ENCODE results near the gene ITPR3.
"Not testable (repeated sequence)": the region's sequence is repeated elsewhere in the genome, so short reads cannot be mapped to it uniquely, and the experiment has no call there.

Gene ITPR3

GRCh38 chr6:33596894-33597293 lies 24.2 kb upstream of the ITPR3 start:
- Mint-ChIP-seq H3K27me3 (peaks cover 34% of the 10 kb centered on the region), H3K4me1 (ENCODE audit: low read depth) (peaks cover 15% of the 10 kb centered on the region)
- H3K36me3 Mint-ChIP-seq (ENCODE audit: low read depth); H3K4me3 Mint-ChIP-seq; H3K27ac Mint-ChIP-seq; intact Hi-C loops (cut with micrococcal nuclease); H3K9me3 Mint-ChIP-seq: not testable (repeated sequence)

GRCh38 chr6:33597551-33598322 lies 23.4 kb upstream of the ITPR3 start:
- intact Hi-C loops (cut with micrococcal nuclease), result no loop called here
- Mint-ChIP-seq H3K27ac (no peak overlapping the region), H3K4me3 (no peak overlapping the region), H3K27me3 (peaks cover 31% of the 10 kb centered on the region), H3K36me3 (ENCODE audit: low read depth) (no peaks in the 10 kb centered on the region), H3K4me1 (ENCODE audit: low read depth) (peaks cover 8% of the 10 kb centered on the region), H3K9me3 (no peaks in the 10 kb centered on the region)

GRCh38 chr6:33599413-33599938 lies 21.6 kb upstream of the ITPR3 start:
- Mint-ChIP-seq H3K4me1 (ENCODE audit: low read depth) (no peaks in the 10 kb centered on the region), H3K9me3 (no peaks in the 10 kb centered on the region), H3K4me3 (no peak overlapping the region), H3K27me3 (peaks cover 30% of the 10 kb centered on the region), H3K27ac (no peak overlapping the region), H3K36me3 (ENCODE audit: low read depth) (no peaks in the 10 kb centered on the region)
- intact Hi-C loops (cut with micrococcal nuclease), result no loop called here

- Mint-ChIP-seq H3K4me3 (no peak overlapping the region), H3K4me1 (ENCODE audit: low read depth) (peaks cover 11% of the 10 kb centered on the region), H3K27me3 (peaks cover 24% of the 10 kb centered on the region), H3K27ac (no peak overlapping the region), H3K9me3 (no peaks in the 10 kb centered on the region), H3K36me3 (ENCODE audit: low read depth) (no peaks in the 10 kb centered on the region)
- intact Hi-C loops (cut with micrococcal nuclease), result no loop called here
Measured at GRCh38 chr6:33600761-33601160, 20.4 kb upstream of the ITPR3 start.

- Mint-ChIP-seq H3K4me1 (ENCODE audit: low read depth) (peaks cover 11% of the 10 kb centered on the region), H3K27me3 (peaks cover 24% of the 10 kb centered on the region), H3K27ac (no peak overlapping the region), H3K36me3 (ENCODE audit: low read depth) (no peaks in the 10 kb centered on the region), H3K9me3 (no peaks in the 10 kb centered on the region), H3K4me3 (no peak overlapping the region)
- intact Hi-C loops (cut with micrococcal nuclease), result no loop called here
Measured at GRCh38 chr6:33602180-33602579, 18.9 kb upstream of the ITPR3 start.

- Mint-ChIP-seq H3K9me3 (no peaks in the 10 kb centered on the region), H3K36me3 (ENCODE audit: low read depth) (no peaks in the 10 kb centered on the region), H3K27ac (no peak overlapping the region), H3K27me3 (peaks cover 39% of the 10 kb centered on the region), H3K4me1 (ENCODE audit: low read depth) (peaks cover 11% of the 10 kb centered on the region), H3K4me3 (no peak overlapping the region)
- intact Hi-C loops (cut with micrococcal nuclease), result no loop called here
Measured at GRCh38 chr6:33604941-33605854, 15.9 kb upstream of the ITPR3 start.

- Mint-ChIP-seq H3K27ac (no peak overlapping the region), H3K27me3 (peaks cover 32% of the 10 kb centered on the region), H3K36me3 (ENCODE audit: low read depth) (no peaks in the 10 kb centered on the region), H3K4me1 (ENCODE audit: low read depth) (peaks cover 11% of the 10 kb centered on the region), H3K4me3 (no peak overlapping the region), H3K9me3 (no peaks in the 10 kb centered on the region)
- intact Hi-C loops (cut with micrococcal nuclease), result no loop called here
Measured at GRCh38 chr6:33606642-33607041, 14.5 kb upstream of the ITPR3 start.

GRCh38 chr6:33607126-33607783 lies 13.9 kb upstream of the ITPR3 start:
- H3K36me3 Mint-ChIP-seq (ENCODE audit: low read depth), result no peaks in the 10 kb centered on the region
- H3K4me1 Mint-ChIP-seq (ENCODE audit: low read depth), result peaks cover 11% of the 10 kb centered on the region
- no peak overlapping the region for H3K27ac Mint-ChIP-seq
- intact Hi-C loops (cut with micrococcal nuclease), result no loop called here
- no peaks in the 10 kb centered on the region for H3K9me3 Mint-ChIP-seq
- no peak overlapping the region for H3K4me3 Mint-ChIP-seq
- peaks cover 30% of the 10 kb centered on the region for H3K27me3 Mint-ChIP-seq

GRCh38 chr6:33607784-33608161 lies 13.3 kb upstream of the ITPR3 start:
- intact Hi-C loops (cut with micrococcal nuclease), result no loop called here
- Mint-ChIP-seq H3K27ac (no peak overlapping the region), H3K4me3 (no peak overlapping the region), H3K4me1 (ENCODE audit: low read depth) (peaks cover 11% of the 10 kb centered on the region), H3K36me3 (ENCODE audit: low read depth) (no peaks in the 10 kb centered on the region), H3K9me3 (no peaks in the 10 kb centered on the region), H3K27me3 (peaks cover 25% of the 10 kb centered on the region)

- Mint-ChIP-seq H3K9me3 (no peaks in the 10 kb centered on the region), H3K27ac (no peak overlapping the region), H3K4me1 (ENCODE audit: low read depth) (peaks cover 11% of the 10 kb centered on the region), H3K36me3 (ENCODE audit: low read depth) (no peaks in the 10 kb centered on the region), H3K27me3 (peaks cover 23% of the 10 kb centered on the region), H3K4me3 (no peak overlapping the region)
- intact Hi-C loops (cut with micrococcal nuclease), result no loop called here
Measured at GRCh38 chr6:33609019-33609418, 12.1 kb upstream of the ITPR3 start.

GRCh38 chr6:33609528-33609927 lies 11.6 kb upstream of the ITPR3 start:
- H3K4me1 Mint-ChIP-seq (ENCODE audit: low read depth), result peaks cover 11% of the 10 kb centered on the region
- H3K9me3 Mint-ChIP-seq, result no peaks in the 10 kb centered on the region
- no peaks in the 10 kb centered on the region for H3K36me3 Mint-ChIP-seq (ENCODE audit: low read depth)
- intact Hi-C loops (cut with micrococcal nuclease), result no loop called here
- H3K27ac Mint-ChIP-seq, result no peak overlapping the region
- H3K27me3 Mint-ChIP-seq, result peaks cover 26% of the 10 kb centered on the region
- H3K4me3 Mint-ChIP-seq, result no peak overlapping the region

- intact Hi-C loops (cut with micrococcal nuclease), result no loop called here
- peaks cover 6% of the 10 kb centered on the region for H3K4me1 Mint-ChIP-seq (ENCODE audit: low read depth)
- H3K36me3 Mint-ChIP-seq (ENCODE audit: low read depth), result no peaks in the 10 kb centered on the region
- H3K27me3 Mint-ChIP-seq, result peaks cover 26% of the 10 kb centered on the region
- no peak overlapping the region for H3K4me3 Mint-ChIP-seq
- H3K9me3 Mint-ChIP-seq, result no peaks in the 10 kb centered on the region
- H3K27ac Mint-ChIP-seq, result no peak overlapping the region
Measured at GRCh38 chr6:33610067-33610466, 11.1 kb upstream of the ITPR3 start.

GRCh38 chr6:33610779-33611732 lies 10.1 kb upstream of the ITPR3 start:
- no peak overlapping the region for H3K27ac Mint-ChIP-seq
- H3K4me3 Mint-ChIP-seq, result no peak overlapping the region
- no peaks in the 10 kb centered on the region for H3K9me3 Mint-ChIP-seq
- intact Hi-C loops (cut with micrococcal nuclease), result no loop called here
- no peaks in the 10 kb centered on the region for H3K4me1 Mint-ChIP-seq (ENCODE audit: low read depth)
- H3K36me3 Mint-ChIP-seq (ENCODE audit: low read depth), result no peaks in the 10 kb centered on the region
- peaks cover 26% of the 10 kb centered on the region for H3K27me3 Mint-ChIP-seq
